Measurements from ENCODE around the gene CAPN1. TPM values are rescaled to one million over a fixed set of nuclear protein-coding genes. Genes with fewer than 3 reads are reported as not detected.

CAPN1 gene
- total and polyA plus RNA-seq, 2 of the 13 experiments (the other 11 are each of a cell fraction or from before 2014, with no cell fraction given) = 57.3 to 82.6 TPM

DNA sequence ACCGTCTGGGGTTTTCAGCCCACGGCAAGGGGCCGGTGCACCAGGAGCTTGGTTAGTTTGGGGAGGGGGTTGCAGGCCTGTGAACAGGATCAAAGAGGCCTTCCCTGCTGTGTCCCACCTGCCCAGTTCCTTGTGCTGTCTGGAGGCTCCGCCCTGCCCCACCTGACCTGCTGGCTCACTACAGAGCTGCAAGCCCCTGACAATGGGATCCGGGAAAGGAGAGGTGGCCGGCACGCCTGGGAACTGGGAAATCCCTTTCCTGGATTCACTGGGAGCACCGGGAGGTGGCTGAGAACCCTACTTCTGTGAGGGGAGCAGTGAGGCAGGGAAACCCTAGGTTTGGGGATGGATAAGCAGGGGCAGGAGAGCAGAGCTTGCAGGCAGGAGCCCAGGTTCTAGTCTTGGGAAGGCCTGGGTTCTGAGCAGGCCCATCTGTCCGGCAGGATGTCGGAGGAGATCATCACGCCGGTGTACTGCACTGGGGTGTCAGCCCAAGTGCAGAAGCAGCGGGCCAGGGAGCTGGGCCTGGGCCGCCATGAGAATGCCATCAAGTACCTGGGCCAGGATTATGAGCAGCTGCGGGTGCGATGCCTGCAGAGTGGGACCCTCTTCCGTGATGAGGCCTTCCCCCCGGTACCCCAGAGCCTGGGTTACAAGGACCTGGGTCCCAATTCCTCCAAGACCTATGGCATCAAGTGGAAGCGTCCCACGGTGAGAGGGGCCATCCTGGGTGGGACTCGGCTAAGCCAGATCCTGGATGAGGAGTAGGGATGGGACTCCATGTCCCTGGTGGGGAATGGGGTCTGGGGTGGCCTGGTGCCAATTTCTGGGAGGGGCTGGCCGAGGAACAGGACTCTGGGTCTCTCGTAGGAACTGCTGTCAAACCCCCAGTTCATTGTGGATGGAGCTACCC is 786 bp downstream of the CAPN1 start:
- ChIA-PET POLR2A (interaction anchor here (0.6 to 6.2 kb wide), 21 partner anchors 9 to 314 kb away, joined by 3 to 85 read pairs (median 3); partner anchors contain the start of genes DPF2, FAU, MRPL49 and NEAT1), CTCF (ENCODE audit: low intra/inter-chr PET ratio, low total read pairs) (no interaction called here)
- H3K4me3 ChIP-seq (replicated peaks in 1 of 3; ENCODE audit: insufficient read depth in 1 of 3, low read depth in 2 of 3, low read length in 3 of 3) = peak overlapping the region; percentile 82 to 94 (median 91)
- H3K9ac ChIP-seq (ENCODE audit: insufficient read depth, low read depth, low read length) = peak overlapping the region; percentile 86
- H3K4me2 ChIP-seq (ENCODE audit: low read depth, low read length) = peak overlapping the region; percentile 93
- peaks cover 14% of the 10 kb centered on the region for H3K79me2 ChIP-seq (ENCODE audit: insufficient read depth, low read length)
- H3K36me3 ChIP-seq (replicated peaks in 1 of 2; ENCODE audit: control insufficient read depth in 1 of 2, insufficient read depth in 2 of 2, low read length in 2 of 2) = peaks cover 5 to 19% of the 10 kb centered on the region in 2 experiments; a peak in 4 of 5 replicates
- DNase-seq (ENCODE audit: low spot score) (peak; percentile 34), FAIRE-seq (no peak), ATAC-seq (peak; percentile 65)
- in situ Hi-C loops (cut with HindIII; ENCODE audit: extremely low pct_ligation_motif_present, low pct_unique_long_range_greater_than_20kb) (loop anchor here (5.0 kb wide), 1 partner anchor 70 kb away; the partner anchor contains the start of gene TM7SF2), intact Hi-C loops (cut with micrococcal nuclease; ENCODE audit: unreplicated experiment) (no loop called here)
- H3K27me3 ChIP-seq (ENCODE audit: control insufficient read depth in 1 of 2, insufficient read depth in 2 of 2, low read length in 2 of 2) = no peaks in the 10 kb centered on the region; a peak in 1 of 5 replicates
- no peaks in the 10 kb centered on the region for H3K9me3 ChIP-seq (ENCODE audit: low read length)
- WGBS (ENCODE audit: low lambda C conversion rate) = 42% methylated on average over 13 of the region's 23 CpGs
- no TSS peak for BruUV-seq (replicated peaks)
- no peaks in the 10 kb centered on the region for H4K20me1 ChIP-seq (ENCODE audit: insufficient read depth, low read length)
- peaks cover 25% of the 10 kb centered on the region for H3K4me1 ChIP-seq (ENCODE audit: insufficient read depth, low read length)
- no peak overlapping the region for H2AFZ ChIP-seq (ENCODE audit: low read length)
- H3K27ac ChIP-seq (ENCODE audit: extremely low read length, insufficient read depth, low read length) = peak overlapping the region; percentile 77
- TF ChIP-seq AKAP8 (CRISPR knock-in tag; IDR thresholded peaks at IDR 0.05) (no peak), NFIC (IDR thresholded peaks at IDR 0.05; ENCODE audit: low read length) (no peak), ZNF598 (CRISPR knock-in tag; IDR thresholded peaks at IDR 0.05; ENCODE audit: borderline replicate concordance) (peak; percentile 78; the same call in 1 of the 2 replicates), RARG (CRISPR knock-in tag; IDR thresholded peaks at IDR 0.05; ENCODE audit: low read depth) (no peak), ELF3 (CRISPR knock-in tag; IDR thresholded peaks at IDR 0.05) (no peak), CENPT (CRISPR knock-in tag; IDR thresholded peaks at IDR 0.05; ENCODE audit: low read depth) (no peak), ZNF800 (CRISPR knock-in tag; IDR thresholded peaks at IDR 0.05) (no peak), SRSF1 (optimal IDR thresholded peaks at IDR 0.05; ENCODE audit: low read depth, low read length) (no peak), REXO4 (CRISPR knock-in tag; IDR thresholded peaks at IDR 0.05; ENCODE audit: borderline replicate concordance) (no peak), ZNF205 (CRISPR knock-in tag; IDR thresholded peaks at IDR 0.05) (0 out of 2 replicates have a peak, but pooled peaks have one; percentile 9), HNRNPUL1 (IDR thresholded peaks at IDR 0.05; ENCODE audit: low read depth, low read length) (no peak), ZNF644 (CRISPR knock-in tag; IDR thresholded peaks at IDR 0.05; ENCODE audit: low read depth) (no peak), CC2D1A (CRISPR knock-in tag; IDR thresholded peaks at IDR 0.05) (no peak)
- TF ChIP-seq, protein P1, sequence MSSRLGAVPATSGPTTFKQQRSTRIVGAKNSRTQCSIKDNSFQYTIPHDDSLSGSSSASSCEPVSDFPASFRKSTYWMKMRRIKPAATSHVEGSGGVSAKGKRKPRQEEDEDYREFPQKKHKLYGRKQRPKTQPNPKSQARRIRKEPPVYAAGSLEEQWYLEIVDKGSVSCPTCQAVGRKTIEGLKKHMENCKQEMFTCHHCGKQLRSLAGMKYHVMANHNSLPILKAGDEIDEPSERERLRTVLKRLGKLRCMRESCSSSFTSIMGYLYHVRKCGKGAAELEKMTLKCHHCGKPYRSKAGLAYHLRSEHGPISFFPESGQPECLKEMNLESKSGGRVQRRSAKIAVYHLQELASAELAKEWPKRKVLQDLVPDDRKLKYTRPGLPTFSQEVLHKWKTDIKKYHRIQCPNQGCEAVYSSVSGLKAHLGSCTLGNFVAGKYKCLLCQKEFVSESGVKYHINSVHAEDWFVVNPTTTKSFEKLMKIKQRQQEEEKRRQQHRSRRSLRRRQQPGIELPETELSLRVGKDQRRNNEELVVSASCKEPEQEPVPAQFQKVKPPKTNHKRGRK (CRISPR knock-in tag; IDR thresholded peaks at IDR 0.05) = no peak
- TF ChIP-seq, protein P2, sequence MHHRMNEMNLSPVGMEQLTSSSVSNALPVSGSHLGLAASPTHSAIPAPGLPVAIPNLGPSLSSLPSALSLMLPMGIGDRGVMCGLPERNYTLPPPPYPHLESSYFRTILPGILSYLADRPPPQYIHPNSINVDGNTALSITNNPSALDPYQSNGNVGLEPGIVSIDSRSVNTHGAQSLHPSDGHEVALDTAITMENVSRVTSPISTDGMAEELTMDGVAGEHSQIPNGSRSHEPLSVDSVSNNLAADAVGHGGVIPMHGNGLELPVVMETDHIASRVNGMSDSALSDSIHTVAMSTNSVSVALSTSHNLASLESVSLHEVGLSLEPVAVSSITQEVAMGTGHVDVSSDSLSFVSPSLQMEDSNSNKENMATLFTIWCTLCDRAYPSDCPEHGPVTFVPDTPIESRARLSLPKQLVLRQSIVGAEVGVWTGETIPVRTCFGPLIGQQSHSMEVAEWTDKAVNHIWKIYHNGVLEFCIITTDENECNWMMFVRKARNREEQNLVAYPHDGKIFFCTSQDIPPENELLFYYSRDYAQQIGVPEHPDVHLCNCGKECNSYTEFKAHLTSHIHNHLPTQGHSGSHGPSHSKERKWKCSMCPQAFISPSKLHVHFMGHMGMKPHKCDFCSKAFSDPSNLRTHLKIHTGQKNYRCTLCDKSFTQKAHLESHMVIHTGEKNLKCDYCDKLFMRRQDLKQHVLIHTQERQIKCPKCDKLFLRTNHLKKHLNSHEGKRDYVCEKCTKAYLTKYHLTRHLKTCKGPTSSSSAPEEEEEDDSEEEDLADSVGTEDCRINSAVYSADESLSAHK (CRISPR knock-in tag; IDR thresholded peaks at IDR 0.05; ENCODE audit: borderline replicate concordance) = no peak
- TF ChIP-seq, protein P3, sequence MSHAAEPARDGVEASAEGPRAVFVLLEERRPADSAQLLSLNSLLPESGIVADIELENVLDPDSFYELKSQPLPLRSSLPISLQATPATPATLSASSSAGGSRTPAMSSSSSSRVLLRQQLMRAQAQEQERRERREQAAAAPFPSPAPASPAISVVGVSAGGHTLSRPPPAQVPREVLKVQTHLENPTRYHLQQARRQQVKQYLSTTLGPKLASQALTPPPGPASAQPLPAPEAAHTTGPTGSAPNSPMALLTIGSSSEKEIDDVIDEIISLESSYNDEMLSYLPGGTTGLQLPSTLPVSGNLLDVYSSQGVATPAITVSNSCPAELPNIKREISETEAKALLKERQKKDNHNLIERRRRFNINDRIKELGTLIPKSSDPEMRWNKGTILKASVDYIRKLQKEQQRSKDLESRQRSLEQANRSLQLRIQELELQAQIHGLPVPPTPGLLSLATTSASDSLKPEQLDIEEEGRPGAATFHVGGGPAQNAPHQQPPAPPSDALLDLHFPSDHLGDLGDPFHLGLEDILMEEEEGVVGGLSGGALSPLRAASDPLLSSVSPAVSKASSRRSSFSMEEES (CRISPR knock-in tag; IDR thresholded peaks at IDR 0.05) = no peak
